Natural killer cell (primary cell): ENCODE measurements around the gene LCN12. TPM values are rescaled to one million over a fixed set of nuclear protein-coding genes. Genes with fewer than 3 reads are reported as not detected.

ENCODE experiments used
- ATAC-seq, 3 donors: fragments of 150-1000 bp in 2 of 3; fragments of 200-7000 bp in 1 of 3; cut with Tn5 transposase; 1 replicate in 1 of 3; 2 replicates in 2 of 3; pipeline ENCODE4 v1.10.0; 2021; ENCODE audit warnings: mild to moderate bottlenecking in 2 of 3, moderate library complexity in 2 of 3
- DNase-seq, 2 donors: peaks; one replicate each; pipeline versions ENCODE4 v3.0.0 to v3.0.0-alpha.2; 2013 to 2021; ENCODE audit warnings: mixed read lengths in 1 of 2
- H3K27ac ChIP-seq: one replicate; pipeline ENCODE4 v1.5.1; 2013; ENCODE audit warnings: mild to moderate bottlenecking, low read length
- H3K27me3 ChIP-seq: one replicate; pipeline ENCODE4 v1.6.1; 2013; ENCODE audit warnings: low read length; ENCODE audit not compliant: control insufficient read depth, insufficient read depth
- H3K36me3 ChIP-seq: one replicate; pipeline ENCODE4 v1.6.1; 2013; ENCODE audit warnings: low read length; ENCODE audit not compliant: control insufficient read depth, insufficient read depth
- H3K4me1 ChIP-seq: one replicate; pipeline ENCODE4 v1.6.1; 2013; ENCODE audit warnings: low read length; ENCODE audit not compliant: control insufficient read depth, insufficient read depth
- H3K4me3 ChIP-seq: one replicate; pipeline ENCODE4 v1.5.1; 2013; ENCODE audit warnings: low read length
- H3K9me3 ChIP-seq: one replicate; pipeline ENCODE4 v1.6.1; 2013; ENCODE audit warnings: low read length; ENCODE audit not compliant: control insufficient read depth, insufficient read depth
- H3K27ac Mint-ChIP-seq, 2 donors: one replicate each; pipeline ENCODE4 v1.8.0; 2022; ENCODE audit warnings: mild to moderate bottlenecking in 2 of 2, mixed read lengths in 2 of 2, moderate library complexity in 1 of 2
- H3K27me3 Mint-ChIP-seq, 2 donors: one replicate each; pipeline ENCODE4 v1.8.0; 2022; ENCODE audit warnings: low read depth in 2 of 2, mixed read lengths in 2 of 2
- H3K36me3 Mint-ChIP-seq: one replicate; pipeline ENCODE4 v1.8.0; 2022; ENCODE audit warnings: mixed read lengths
- H3K4me1 Mint-ChIP-seq, 2 donors: one replicate each; pipeline ENCODE4 v1.8.0; 2022; ENCODE audit warnings: mixed read lengths in 2 of 2
- H3K4me3 Mint-ChIP-seq: one replicate; pipeline ENCODE4 v1.8.0; 2022; ENCODE audit warnings: mild to moderate bottlenecking, moderate library complexity, mixed read lengths
- H3K9me3 Mint-ChIP-seq, 2 donors: one replicate each; pipeline ENCODE4 v1.8.0; 2022; ENCODE audit warnings: mixed read lengths in 2 of 2
- WGBS: methylation state at CpG from one replicate; pipeline ENCODE4 v1.1.7; 2013; ENCODE audit warnings: missing lambda C conversion rate; ENCODE audit not compliant: insufficient coverage; 5-methylcytosine and 5-hydroxymethylcytosine counted together
- intact Hi-C: fragments of 100-400 bp; cut with micrococcal nuclease; formaldehyde crosslinking; loops from one replicate; pipeline ENCODE4 v1.14.2; 2022
- total RNA-seq, 4 donors: library from RNA; stranded (reverse); fragments of 120-200 nt in 1 of 4; gene quantifications; one replicate each; pipeline versions ENCODE4 v1.2.3 to v1.2.4, GENCODE V29; 2013 to 2022
- TF ChIP-seq, protein P1 (sequence below): fragments of 200-600 bp; IDR thresholded peaks from one replicate; pipeline ENCODE4 v1.8.0; 2022; ENCODE audit warnings: antibody characterized with exemption

The LCN12 gene
- total RNA-seq, 3 donors from 2014 or later (not counting 1 experiment from before 2014, with no cell fraction given) = 9.2 to 11.3 (median 9.8) TPM

DNA sequence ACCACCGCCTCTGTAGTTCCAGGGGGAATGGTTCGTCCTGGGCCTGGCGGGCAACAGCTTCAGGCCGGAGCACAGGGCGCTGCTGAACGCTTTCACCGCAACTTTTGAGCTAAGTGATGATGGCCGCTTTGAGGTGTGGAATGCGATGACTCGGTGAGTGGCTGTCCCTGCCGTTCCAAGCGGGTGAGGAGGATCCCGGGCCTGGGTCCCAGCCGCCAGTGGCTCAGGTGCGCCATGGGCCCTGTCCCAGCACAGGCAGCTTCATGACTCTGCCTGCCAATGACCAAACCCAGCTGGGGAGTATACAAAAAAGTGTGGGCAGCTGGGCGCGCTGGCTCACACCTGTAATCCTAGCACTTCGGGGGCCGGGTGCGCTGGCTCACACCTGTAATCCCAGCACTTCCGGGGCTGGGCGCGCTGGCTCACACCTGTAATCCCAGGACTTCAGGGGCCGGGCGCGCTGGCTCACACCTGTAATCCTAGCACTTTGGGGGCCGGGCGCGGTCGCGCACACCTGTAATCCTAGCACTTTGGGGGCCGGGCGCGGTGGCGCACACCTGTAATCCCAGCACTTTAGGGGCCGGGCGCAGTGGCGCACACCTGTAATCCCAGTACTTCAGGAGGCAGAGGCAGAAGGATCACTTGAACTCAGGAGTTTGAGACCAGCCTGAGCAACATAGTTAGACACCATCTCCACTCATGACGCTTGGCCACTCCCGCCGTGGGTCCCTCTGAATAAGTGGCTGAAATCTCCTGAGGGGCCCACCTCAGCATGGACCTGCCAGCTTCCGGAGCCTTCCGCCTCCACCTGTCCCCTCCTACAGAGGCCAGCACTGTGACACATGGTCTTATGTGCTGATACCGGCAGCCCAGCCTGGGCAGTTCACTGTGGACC is 1.1 kb downstream of the LCN12 start:
- intact Hi-C loops = no loop called here
- H3K36me3 Mint-ChIP-seq = no peaks in the 10 kb centered on the region
- no peak overlapping the region for H3K4me3 ChIP-seq
- peaks cover 4 to 40% of the 10 kb centered on the region in 2 donors for H3K4me1 Mint-ChIP-seq
- no peaks in the 10 kb centered on the region for H3K27me3 ChIP-seq
- TF ChIP-seq, protein P1, sequence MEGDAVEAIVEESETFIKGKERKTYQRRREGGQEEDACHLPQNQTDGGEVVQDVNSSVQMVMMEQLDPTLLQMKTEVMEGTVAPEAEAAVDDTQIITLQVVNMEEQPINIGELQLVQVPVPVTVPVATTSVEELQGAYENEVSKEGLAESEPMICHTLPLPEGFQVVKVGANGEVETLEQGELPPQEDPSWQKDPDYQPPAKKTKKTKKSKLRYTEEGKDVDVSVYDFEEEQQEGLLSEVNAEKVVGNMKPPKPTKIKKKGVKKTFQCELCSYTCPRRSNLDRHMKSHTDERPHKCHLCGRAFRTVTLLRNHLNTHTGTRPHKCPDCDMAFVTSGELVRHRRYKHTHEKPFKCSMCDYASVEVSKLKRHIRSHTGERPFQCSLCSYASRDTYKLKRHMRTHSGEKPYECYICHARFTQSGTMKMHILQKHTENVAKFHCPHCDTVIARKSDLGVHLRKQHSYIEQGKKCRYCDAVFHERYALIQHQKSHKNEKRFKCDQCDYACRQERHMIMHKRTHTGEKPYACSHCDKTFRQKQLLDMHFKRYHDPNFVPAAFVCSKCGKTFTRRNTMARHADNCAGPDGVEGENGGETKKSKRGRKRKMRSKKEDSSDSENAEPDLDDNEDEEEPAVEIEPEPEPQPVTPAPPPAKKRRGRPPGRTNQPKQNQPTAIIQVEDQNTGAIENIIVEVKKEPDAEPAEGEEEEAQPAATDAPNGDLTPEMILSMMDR = no peak
- peaks cover 4 to 5% of the 10 kb centered on the region in 2 donors for H3K9me3 Mint-ChIP-seq
- WGBS = 94% methylated on average over 44 of the region's 44 CpGs
- H3K27ac ChIP-seq = no peak overlapping the region
- no peaks in the 10 kb centered on the region for H3K9me3 ChIP-seq
- no peaks in the 10 kb centered on the region for H3K36me3 ChIP-seq
- DNase-seq = no peak
- H3K4me3 Mint-ChIP-seq = no peak overlapping the region
- no peak overlapping the region for H3K27ac Mint-ChIP-seq
- H3K27me3 Mint-ChIP-seq = no peaks in the 10 kb centered on the region
- ATAC-seq = no peak
- peaks cover 42% of the 10 kb centered on the region for H3K4me1 ChIP-seq

DNA sequence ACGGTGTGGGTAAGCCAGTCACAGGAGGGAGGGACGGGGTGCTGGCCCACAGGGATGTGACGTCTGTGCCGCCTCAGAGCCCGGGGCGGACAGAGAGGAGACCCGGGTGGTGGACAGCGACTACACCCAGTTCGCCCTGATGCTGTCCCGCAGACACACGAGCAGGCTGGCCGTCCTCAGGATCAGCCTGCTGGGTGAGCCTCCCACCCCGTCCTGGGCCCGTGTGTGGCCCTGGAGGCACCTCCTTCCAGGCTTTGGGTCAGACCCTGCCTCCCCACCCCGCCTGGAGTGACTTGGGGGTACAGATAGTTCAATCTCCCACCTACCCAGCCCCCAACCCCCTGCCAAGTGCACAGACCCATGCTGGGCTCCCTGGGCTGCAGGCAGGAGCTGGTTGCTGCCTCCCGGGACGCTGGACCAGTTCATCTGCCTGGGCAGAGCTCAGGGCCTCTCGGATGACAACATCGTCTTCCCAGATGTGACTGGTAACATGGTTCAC is 1.7 kb downstream of the LCN12 start:
- H3K9me3 Mint-ChIP-seq = peaks cover 4 to 5% of the 10 kb centered on the region in 2 donors
- no peak overlapping the region for H3K4me3 Mint-ChIP-seq
- Histone ChIP-seq H3K9me3 (no peaks in the 10 kb centered on the region), H3K4me1 (peaks cover 42% of the 10 kb centered on the region), H3K36me3 (no peaks in the 10 kb centered on the region), H3K27ac (no peak overlapping the region), H3K27me3 (no peaks in the 10 kb centered on the region), H3K4me3 (no peak overlapping the region)
- no peaks in the 10 kb centered on the region for H3K27me3 Mint-ChIP-seq
- WGBS = 88% methylated on average over 19 of the region's 19 CpGs
- no peaks in the 10 kb centered on the region for H3K36me3 Mint-ChIP-seq
- intact Hi-C loops = no loop called here
- no peak overlapping the region for H3K27ac Mint-ChIP-seq
- TF ChIP-seq, protein P1 = no peak
- no peak for ATAC-seq
- DNase-seq = no peak
- peaks cover 4 to 45% of the 10 kb centered on the region in 2 donors for H3K4me1 Mint-ChIP-seq

DNA sequence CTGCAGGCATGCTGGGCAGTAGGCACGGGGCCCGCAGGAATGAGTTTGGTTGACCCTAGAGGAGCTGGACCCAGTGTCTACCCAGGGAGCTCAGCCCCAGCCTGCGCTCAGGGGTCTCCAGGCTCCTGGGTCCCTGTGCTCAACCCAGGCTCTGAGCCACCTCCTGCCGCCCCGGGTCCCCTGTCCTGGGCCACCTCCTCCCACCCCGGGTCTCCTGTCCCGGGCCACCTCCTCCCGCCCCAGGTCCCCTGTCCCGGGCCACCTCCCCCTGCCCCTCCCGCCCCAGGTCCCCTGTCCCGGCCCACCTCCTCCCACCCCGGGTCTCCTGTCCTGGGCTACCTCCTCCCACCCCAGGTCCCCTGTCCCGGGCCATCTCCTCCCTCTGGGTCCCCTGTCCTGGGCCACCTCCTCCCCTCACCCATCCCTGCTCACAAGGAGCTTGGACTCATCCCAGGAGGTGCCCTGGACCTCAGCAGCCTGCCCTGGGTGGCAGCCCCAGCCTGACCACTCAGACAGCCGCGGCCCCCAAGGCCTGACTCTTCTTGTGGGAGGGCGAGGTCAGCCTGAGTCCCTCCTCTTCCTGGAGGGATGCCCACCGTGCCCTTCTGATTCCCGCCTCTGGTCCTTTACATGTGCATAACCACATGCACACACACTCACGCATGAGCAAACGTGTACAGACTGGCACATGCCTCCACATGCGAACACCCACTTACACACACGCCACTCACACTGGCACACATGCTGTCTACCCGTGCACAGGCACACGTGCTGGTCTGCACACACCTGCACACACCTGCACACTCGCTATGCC is 2.4 kb downstream of the LCN12 start:
- ATAC-seq (no peak), DNase-seq (no peak)
- Mint-ChIP-seq H3K36me3 (no peaks in the 10 kb centered on the region), H3K9me3 (peaks cover 4 to 5% of the 10 kb centered on the region in 2 donors), H3K27me3 (no peaks in the 10 kb centered on the region), H3K4me3 (no peak overlapping the region), H3K4me1 (peaks cover 4 to 51% of the 10 kb centered on the region in 2 donors), H3K27ac (no peak overlapping the region)
- Histone ChIP-seq H3K36me3 (no peaks in the 10 kb centered on the region), H3K9me3 (no peaks in the 10 kb centered on the region), H3K27ac (no peak overlapping the region), H3K4me1 (peaks cover 42% of the 10 kb centered on the region), H3K27me3 (no peaks in the 10 kb centered on the region), H3K4me3 (no peak overlapping the region)
- TF ChIP-seq, protein P1 = no peak
- 87% methylated on average over 24 of the region's 25 CpGs for WGBS
- intact Hi-C loops = no loop called here
